Astrocyte (in vitro differentiated cells and primary cell): ENCODE measurements around the gene VRK1. TPM values are rescaled to one million over a fixed set of nuclear protein-coding genes. Genes with fewer than 3 reads are reported as not detected.

Source experiments
- DNase-seq: peaks from one replicate; pipeline ENCODE4 v3.0.0-alpha.2; 2010; ENCODE audit warnings: low read depth
- FAIRE-seq: peaks from 2 replicates; lab custom pipeline; 2011; peaks lifted over from hg19 to GRCh38; lab: Jason Lieb, UNC
- H2AFZ ChIP-seq: 2 replicates; pipeline ENCODE4 v1.6.0; 2012; ENCODE audit warnings: low read depth, low read length, inconsistent platforms
- H3K27ac ChIP-seq: 2 replicates; pipeline ENCODE4 v1.5.1; 2011; ENCODE audit warnings: low read depth, low read length, inconsistent platforms
- H3K27me3 ChIP-seq: 2 replicates; pipeline ENCODE4 v1.6.0; 2011; ENCODE audit warnings: low read length, inconsistent platforms; ENCODE audit not compliant: insufficient read depth
- H3K36me3 ChIP-seq: 2 replicates; pipeline ENCODE4 v1.5.1; 2011; ENCODE audit warnings: low read length, inconsistent platforms; ENCODE audit not compliant: insufficient read depth
- H3K4me1 ChIP-seq: 2 replicates; pipeline ENCODE4 v1.5.1; 2011; ENCODE audit warnings: low read length, inconsistent platforms; ENCODE audit not compliant: insufficient read depth
- H3K4me2 ChIP-seq: 2 replicates; pipeline ENCODE4 v1.6.0; 2012; ENCODE audit warnings: low read length, inconsistent platforms
- H3K4me3 ChIP-seq: 2 replicates; pipeline ENCODE4 v1.5.1; 2011; ENCODE audit warnings: low read depth, mild to moderate bottlenecking, low read length, inconsistent platforms; ENCODE audit not compliant: insufficient read depth
- H3K79me2 ChIP-seq: 2 replicates; pipeline ENCODE4 v1.6.0; 2012; ENCODE audit warnings: mild to moderate bottlenecking, low read length, inconsistent platforms; ENCODE audit not compliant: insufficient read depth
- H3K9ac ChIP-seq: 2 replicates; pipeline ENCODE4 v1.6.0; 2012; ENCODE audit warnings: mild to moderate bottlenecking, low read length, inconsistent platforms
- H3K9me3 ChIP-seq: 2 replicates; pipeline ENCODE4 v1.5.1; 2012; ENCODE audit warnings: low read depth, mild to moderate bottlenecking, low read length, inconsistent platforms; ENCODE audit not compliant: insufficient read depth
- H4K20me1 ChIP-seq: 2 replicates; pipeline ENCODE4 v1.6.0; 2012; ENCODE audit warnings: low read length, inconsistent platforms; ENCODE audit not compliant: insufficient read depth
- H3K27ac Mint-ChIP-seq: one replicate; pipeline ENCODE4 v1.8.0; 2021; ENCODE audit warnings: mild to moderate bottlenecking, mixed read lengths; ENCODE audit not compliant: unreplicated experiment
- H3K27me3 Mint-ChIP-seq: one replicate; pipeline ENCODE4 v1.8.0; 2021; ENCODE audit warnings: low read depth, mixed read lengths; ENCODE audit not compliant: unreplicated experiment
- H3K36me3 Mint-ChIP-seq: one replicate; pipeline ENCODE4 v1.8.0; 2021; ENCODE audit warnings: low read depth, mixed read lengths; ENCODE audit not compliant: unreplicated experiment
- H3K4me1 Mint-ChIP-seq: one replicate; pipeline ENCODE4 v1.8.0; 2021; ENCODE audit warnings: low read depth, mixed read lengths; ENCODE audit not compliant: unreplicated experiment
- H3K4me3 Mint-ChIP-seq: one replicate; pipeline ENCODE4 v1.8.0; 2021; ENCODE audit warnings: mild to moderate bottlenecking, moderate library complexity, mixed read lengths; ENCODE audit not compliant: unreplicated experiment
- H3K9me3 Mint-ChIP-seq: one replicate; pipeline ENCODE4 v1.8.0; 2021; ENCODE audit warnings: mild to moderate bottlenecking, mixed read lengths; ENCODE audit not compliant: unreplicated experiment
- EZH2 ChIP-seq: IDR thresholded peaks from 2 replicates; pipeline ENCODE4 v1.6.1; 2012; ENCODE audit warnings: mild to moderate bottlenecking, low read length, inconsistent platforms; ENCODE audit not compliant: insufficient read depth
- total RNA-seq: library from RNA; stranded (reverse); gene quantifications from 2 replicates; pipeline ENCODE4 v1.2.1, GENCODE V29; 2021
- TF ChIP-seq, protein P1 (sequence below): IDR thresholded peaks from 2 replicates; pipeline ENCODE4 v1.5.1; 2011; ENCODE audit warnings: low read depth, mild to moderate bottlenecking, inconsistent platforms, low read length, moderate library complexity; ENCODE audit not compliant: insufficient read depth

VRK1 gene
- total RNA-seq, 1 donor from 2014 or later, result 11.6 TPM

- no peak overlapping the region for H3K4me3 Mint-ChIP-seq
- H3K4me1 Mint-ChIP-seq, result peaks cover 12% of the 10 kb centered on the region
- Histone ChIP-seq H3K36me3 (no peaks in the 10 kb centered on the region), H3K27ac (no peak overlapping the region), H2AFZ (no peak overlapping the region), H3K79me2 (peaks cover 78% of the 10 kb centered on the region), H3K4me3 (no peak overlapping the region), H3K4me2 (peak overlapping the region; percentile 38), H3K9ac (no peak overlapping the region), H3K27me3 (no peaks in the 10 kb centered on the region), H3K9me3 (no peaks in the 10 kb centered on the region), H4K20me1 (peaks cover 15% of the 10 kb centered on the region), H3K4me1 (no peaks in the 10 kb centered on the region)
- H3K9me3 Mint-ChIP-seq, result no peaks in the 10 kb centered on the region
- TF ChIP-seq, protein P1, sequence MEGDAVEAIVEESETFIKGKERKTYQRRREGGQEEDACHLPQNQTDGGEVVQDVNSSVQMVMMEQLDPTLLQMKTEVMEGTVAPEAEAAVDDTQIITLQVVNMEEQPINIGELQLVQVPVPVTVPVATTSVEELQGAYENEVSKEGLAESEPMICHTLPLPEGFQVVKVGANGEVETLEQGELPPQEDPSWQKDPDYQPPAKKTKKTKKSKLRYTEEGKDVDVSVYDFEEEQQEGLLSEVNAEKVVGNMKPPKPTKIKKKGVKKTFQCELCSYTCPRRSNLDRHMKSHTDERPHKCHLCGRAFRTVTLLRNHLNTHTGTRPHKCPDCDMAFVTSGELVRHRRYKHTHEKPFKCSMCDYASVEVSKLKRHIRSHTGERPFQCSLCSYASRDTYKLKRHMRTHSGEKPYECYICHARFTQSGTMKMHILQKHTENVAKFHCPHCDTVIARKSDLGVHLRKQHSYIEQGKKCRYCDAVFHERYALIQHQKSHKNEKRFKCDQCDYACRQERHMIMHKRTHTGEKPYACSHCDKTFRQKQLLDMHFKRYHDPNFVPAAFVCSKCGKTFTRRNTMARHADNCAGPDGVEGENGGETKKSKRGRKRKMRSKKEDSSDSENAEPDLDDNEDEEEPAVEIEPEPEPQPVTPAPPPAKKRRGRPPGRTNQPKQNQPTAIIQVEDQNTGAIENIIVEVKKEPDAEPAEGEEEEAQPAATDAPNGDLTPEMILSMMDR, result no peak
- no peak for TF ChIP-seq EZH2
- FAIRE-seq, result peak; percentile 58
- H3K27ac Mint-ChIP-seq, result peak overlapping the region; percentile 1
- no peaks in the 10 kb centered on the region for H3K27me3 Mint-ChIP-seq
- DNase-seq, result peak; percentile 67
- no peaks in the 10 kb centered on the region for H3K36me3 Mint-ChIP-seq
Observed at GRCh38 chr14:96824283-96824682, 27.1 kb downstream of the VRK1 start.

GRCh38 chr14:96826818-96827217 is 29.6 kb downstream of the VRK1 start:
- Histone ChIP-seq H3K4me2 (no peak overlapping the region), H3K9me3 (no peaks in the 10 kb centered on the region), H3K4me1 (no peaks in the 10 kb centered on the region), H3K27ac (no peak overlapping the region), H3K27me3 (no peaks in the 10 kb centered on the region), H4K20me1 (peaks cover 8% of the 10 kb centered on the region), H3K9ac (no peak overlapping the region), H3K79me2 (peaks cover 75% of the 10 kb centered on the region), H3K36me3 (no peaks in the 10 kb centered on the region), H2AFZ (no peak overlapping the region), H3K4me3 (no peak overlapping the region)
- TF ChIP-seq, protein P1, result no peak
- no peak for TF ChIP-seq EZH2
- Mint-ChIP-seq H3K27me3 (no peaks in the 10 kb centered on the region), H3K36me3 (no peaks in the 10 kb centered on the region), H3K27ac (no peak overlapping the region), H3K4me3 (no peak overlapping the region), H3K4me1 (peaks cover 7% of the 10 kb centered on the region), H3K9me3 (no peaks in the 10 kb centered on the region)
- no peak for DNase-seq
- FAIRE-seq, result no peak

- Histone ChIP-seq H3K27me3 (no peaks in the 10 kb centered on the region), H3K9me3 (no peaks in the 10 kb centered on the region), H3K36me3 (no peaks in the 10 kb centered on the region), H3K4me2 (no peak overlapping the region), H3K9ac (no peak overlapping the region), H3K79me2 (peaks cover 73% of the 10 kb centered on the region), H3K27ac (no peak overlapping the region), H2AFZ (no peak overlapping the region), H4K20me1 (peaks cover 8% of the 10 kb centered on the region), H3K4me1 (no peaks in the 10 kb centered on the region), H3K4me3 (no peak overlapping the region)
- H3K27me3 Mint-ChIP-seq, result no peaks in the 10 kb centered on the region
- H3K9me3 Mint-ChIP-seq, result no peaks in the 10 kb centered on the region
- peaks cover 7% of the 10 kb centered on the region for H3K4me1 Mint-ChIP-seq
- FAIRE-seq (no peak), DNase-seq (peak; percentile 6)
- H3K27ac Mint-ChIP-seq, result no peak overlapping the region
- no peak for TF ChIP-seq EZH2
- TF ChIP-seq, protein P1, result no peak
- H3K4me3 Mint-ChIP-seq, result no peak overlapping the region
- no peaks in the 10 kb centered on the region for H3K36me3 Mint-ChIP-seq
Observed at GRCh38 chr14:96827290-96827689, 30.1 kb downstream of the VRK1 start.
